Brain microvascular endothelial cell (primary cell): ENCODE measurements around the gene TESK2.

ENCODE experiments used
- DNase-seq: peaks from one replicate; pipeline ENCODE4 v3.0.0-alpha.2; 2020
- H3K27ac ChIP-seq: fragments of 250-450 bp; sonication (Bioruptor Pico); 2 replicates; pipeline ENCODE4 v1.5.1; 2020; ENCODE audit warnings: mild to moderate bottlenecking, moderate library complexity
- H3K27me3 ChIP-seq: fragments of 250-450 bp; sonication (Bioruptor Pico); replicated peaks from 2 replicates; pipeline ENCODE4 v1.5.1; 2020; ENCODE audit warnings: mild to moderate bottlenecking
- H3K36me3 ChIP-seq: fragments of 250-450 bp; sonication (Bioruptor Pico); replicated peaks from 2 replicates; pipeline ENCODE4 v1.5.1; 2020; ENCODE audit warnings: mild to moderate bottlenecking
- H3K4me3 ChIP-seq: 2 replicates; pipeline ENCODE4 v1.5.1; 2011; ENCODE audit warnings: low read depth, mild to moderate bottlenecking, control low read depth, low read length, moderate library complexity
- CTCF ChIP-seq: IDR thresholded peaks from 2 replicates; pipeline ENCODE4 v1.5.1; 2011; ENCODE audit warnings: low read depth, mild to moderate bottlenecking, moderate library complexity, low read length, control low read depth, inconsistent platforms; ENCODE audit errors: missing control alignments
- in situ Hi-C: cut with HindIII; loops from 2 replicates; pipeline ENCODE4 v1.10.0; 2017; ENCODE audit warnings: low sequenced_read_pairs, low pct_ligation_motif_present

The TESK2 gene

GRCh38 chr1:45344499-45344898, 146.5 kb downstream of the TESK2 start:
- no peak for DNase-seq
- in situ Hi-C loops: no loop called here
- Histone ChIP-seq H3K27ac (no peak overlapping the region), H3K27me3 (no peaks in the 10 kb centered on the region), H3K36me3 (peaks cover 17% of the 10 kb centered on the region), H3K4me3 (no peak overlapping the region)
- TF ChIP-seq CTCF: no peak

GRCh38 chr1:45340816-45341466, 150.0 kb downstream of the TESK2 start:
- peak overlapping the region; percentile 93 for H3K4me3 ChIP-seq
- DNase-seq: no peak
- in situ Hi-C loops: no loop called here

GRCh38 chr1:45339789-45340558, 151.0 kb downstream of the TESK2 start, which contains the start of the genes MUTYH and TOE1:
Gene MUTYH, minus strand, starts transcription at chr1:45340440. Its CDS starts 5,935 bp downstream, at chr1:45334505.
Gene TOE1, plus strand, starts transcription at chr1:45340170. Its CDS starts 83 bp downstream, at chr1:45340253.
- H3K27me3 ChIP-seq: no peaks in the 10 kb centered on the region
- in situ Hi-C loops: no loop called here
- peaks cover 17% of the 10 kb centered on the region for H3K36me3 ChIP-seq
- peak within 1 kb of the TSS; percentile 93 for H3K4me3 ChIP-seq
- peak; percentile 91 for DNase-seq
- peak within 1 kb of the TSS; percentile 86 for H3K27ac ChIP-seq
- no peak for TF ChIP-seq CTCF

More at GRCh38 chr1:45340816-45341466, 150.0 kb downstream of the TESK2 start:
- Histone ChIP-seq H3K27ac (peak overlapping the region; percentile 86), H3K27me3 (no peaks in the 10 kb centered on the region), H3K36me3 (peaks cover 17% of the 10 kb centered on the region)
- TF ChIP-seq CTCF: no peak

GRCh38 chr1:45337630-45338325, 153.2 kb downstream of the TESK2 start:
- no peaks in the 10 kb centered on the region for H3K27me3 ChIP-seq
- H3K4me3 ChIP-seq: no peak overlapping the region
- no peak for DNase-seq
- TF ChIP-seq CTCF: no peak
- peaks cover 10% of the 10 kb centered on the region for H3K36me3 ChIP-seq
- in situ Hi-C loops: no loop called here
- no peak overlapping the region for H3K27ac ChIP-seq

- H3K4me3 ChIP-seq: no peak overlapping the region
- in situ Hi-C loops: no loop called here
- no peaks in the 10 kb centered on the region for H3K36me3 ChIP-seq
- no peak overlapping the region for H3K27ac ChIP-seq
- no peak for DNase-seq
- H3K27me3 ChIP-seq: no peaks in the 10 kb centered on the region
- no peak for TF ChIP-seq CTCF
These were observed 155.1 kb downstream of the TESK2 start for GRCh38 chr1:45335855-45336324.
